HEK293 (cell line): Measurements from ENCODE around the gene STAP2.

Experiments used
- CTCF ChIA-PET: fragments of 350-600 bp; formaldehyde crosslinking; extraction: SDS; loops from one replicate; lab custom pipeline; 2021; ENCODE audit warnings: antibody characterized with exemption; lab: Yijun Ruan, JAX
- POLR2A ChIA-PET: fragments of 300-600 bp; formaldehyde crosslinking; extraction: SDS; loops from one replicate; lab custom pipeline; 2020; ENCODE audit warnings: antibody characterized with exemption, inconsistent platforms; lab: Yijun Ruan, JAX
- H3K27ac ChIP-seq: fragments of 200-500 bp; sonication (Bioruptor generic); 2 replicates; pipeline ENCODE4 v1.5.1; 2014; ENCODE audit warnings: low read depth, low read length, control low read depth, inconsistent platforms; ENCODE audit errors: extremely low read depth
- H3K36me3 ChIP-seq, 2 experiments: fragments of 200-500 bp in 1 of 2; sonication (Bioruptor generic) in 1 of 2; 1 replicate in 1 of 2; 2 replicates in 1 of 2; pipeline ENCODE4 v1.5.1; 2014 to 2017; ENCODE audit warnings: inconsistent platforms in 2 of 2, low read length in 2 of 2; ENCODE audit not compliant: control insufficient read depth in 2 of 2, insufficient read depth in 1 of 2
- H3K4me1 ChIP-seq: fragments of 200-500 bp; sonication (Bioruptor generic); 2 replicates; pipeline ENCODE4 v1.5.1; 2014; ENCODE audit warnings: mild to moderate bottlenecking, low read length, inconsistent platforms; ENCODE audit not compliant: control insufficient read depth, insufficient read depth
- H3K4me3 ChIP-seq: 2 replicates; pipeline ENCODE4 v1.5.1; 2011; ENCODE audit warnings: low read depth, mild to moderate bottlenecking, control low read depth, low read length, moderate library complexity
- H3K9me3 ChIP-seq: fragments of 200-500 bp; sonication (Bioruptor generic); 2 replicates; pipeline ENCODE4 v1.5.1; 2014; ENCODE audit warnings: low read depth, low read length, inconsistent platforms; ENCODE audit not compliant: control insufficient read depth, insufficient read depth
- SP3 ChIP-seq: fragments of 450-650 bp; formaldehyde crosslinking; IDR thresholded peaks from 2 replicates; pipeline ENCODE4 v1.5.1; 2016; ENCODE audit warnings: missing biosample characterization, missing genetic modification characterization
- ZIC2 ChIP-seq: fragments of 450-650 bp; formaldehyde crosslinking; IDR thresholded peaks from 2 replicates; pipeline ENCODE4 v1.5.1; 2016; ENCODE audit warnings: missing biosample characterization, missing genetic modification characterization
- ZNF121 ChIP-seq: fragments of 450-650 bp; formaldehyde crosslinking; IDR thresholded peaks from 2 replicates; pipeline ENCODE4 v1.5.1; 2016; ENCODE audit warnings: missing biosample characterization, missing genetic modification characterization
- ZNF146 ChIP-seq: fragments of 450-650 bp; formaldehyde crosslinking; IDR thresholded peaks from 2 replicates; pipeline ENCODE4 v1.5.1; 2016; ENCODE audit warnings: missing biosample characterization, missing genetic modification characterization
- ZNF473 ChIP-seq: fragments of 450-650 bp; formaldehyde crosslinking; IDR thresholded peaks from 2 replicates; pipeline ENCODE4 v1.5.1; 2017; ENCODE audit warnings: missing biosample characterization, missing genetic modification characterization
- ZNF521 ChIP-seq: fragments of 450-650 bp; formaldehyde crosslinking; IDR thresholded peaks from 2 replicates; pipeline ENCODE4 v1.5.1; 2017; ENCODE audit warnings: missing biosample characterization, mild to moderate bottlenecking, missing genetic modification characterization
- ZNF585B ChIP-seq: fragments of 450-650 bp; formaldehyde crosslinking; IDR thresholded peaks from 2 replicates; pipeline ENCODE4 v1.5.1; 2016; ENCODE audit warnings: missing biosample characterization, missing genetic modification characterization
- ZNF600 ChIP-seq: fragments of 450-650 bp; formaldehyde crosslinking; IDR thresholded peaks from 2 replicates; pipeline ENCODE4 v1.5.1; 2016; ENCODE audit warnings: missing biosample characterization, missing genetic modification characterization
- ZNF626 ChIP-seq: fragments of 450-650 bp; sonication (Bioruptor Pico); formaldehyde crosslinking; IDR thresholded peaks from 2 replicates; pipeline ENCODE4 v1.5.1; 2018; ENCODE audit warnings: missing biosample characterization, missing genetic modification characterization, inconsistent platforms
- ZNF837 ChIP-seq: fragments of 450-650 bp; formaldehyde crosslinking; IDR thresholded peaks from 2 replicates; pipeline ENCODE4 v1.5.1; 2016; ENCODE audit warnings: missing biosample characterization, missing genetic modification characterization
- ZXDB ChIP-seq: fragments of 450-650 bp; formaldehyde crosslinking; IDR thresholded peaks from 2 replicates; pipeline ENCODE4 v1.5.1; 2016; ENCODE audit warnings: missing biosample characterization, missing genetic modification characterization
- TF ChIP-seq, protein P1 (sequence below): fragments of 450-650 bp; formaldehyde crosslinking; IDR thresholded peaks from 2 replicates; pipeline ENCODE4 v1.5.1; 2016; ENCODE audit warnings: missing biosample characterization, missing genetic modification characterization
- TF ChIP-seq, protein P2 (sequence below): fragments of 450-650 bp; formaldehyde crosslinking; IDR thresholded peaks from 2 replicates; pipeline ENCODE4 v1.5.1; 2016; ENCODE audit warnings: missing biosample characterization, missing genetic modification characterization
- TF ChIP-seq, protein P3 (sequence below): fragments of 450-650 bp; formaldehyde crosslinking; IDR thresholded peaks from 2 replicates; pipeline ENCODE4 v1.5.1; 2016; ENCODE audit warnings: missing biosample characterization, missing genetic modification characterization
- TF ChIP-seq, protein P4 (sequence below): fragments of 450-650 bp; formaldehyde crosslinking; conservative IDR thresholded peaks from 2 replicates; pipeline ENCODE4 v1.5.1; 2016; ENCODE audit warnings: low read depth, missing biosample characterization, missing genetic modification characterization
- TF ChIP-seq, protein P5 (sequence below): fragments of 450-650 bp; formaldehyde crosslinking; IDR thresholded peaks from 2 replicates; pipeline ENCODE4 v1.5.1; 2016; ENCODE audit warnings: missing biosample characterization, missing genetic modification characterization, low read depth

STAP2 gene

DNA sequence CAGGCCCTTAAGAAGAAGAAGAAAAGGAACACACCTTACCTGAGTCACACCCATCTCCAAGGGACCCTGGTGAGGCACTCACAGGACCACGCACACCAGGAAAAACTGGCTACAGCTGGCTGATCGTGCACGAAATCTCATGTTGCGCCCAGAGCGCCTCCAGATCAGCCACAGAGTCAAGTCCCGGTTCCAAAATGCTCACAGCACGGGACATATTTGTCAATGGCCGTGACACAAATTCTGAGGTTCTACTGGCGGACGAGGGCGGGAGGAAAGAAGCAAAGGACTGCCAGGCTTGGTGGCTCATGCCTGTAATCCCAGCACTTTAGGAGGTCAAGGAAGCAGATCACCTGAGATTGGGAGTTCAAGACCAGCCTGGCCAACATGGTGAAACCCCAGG lies 40.3 kb upstream of the STAP2 start:
- CTCF ChIA-PET = interaction anchor here (0.7 to 5.5 kb wide), 3 partner anchors 22 to 234 kb away, joined by 4 to 40 read pairs (median 5); partner anchors contain the start of genes CHAF1A and SH3GL1
- peaks cover 0 to 10% of the 10 kb centered on the region in 2 experiments; a peak in 1 of 3 replicates for H3K36me3 ChIP-seq
- no peak for TF ChIP-seq ZNF600 (tag by site-specific recombination)
- TF ChIP-seq, protein P1, sequence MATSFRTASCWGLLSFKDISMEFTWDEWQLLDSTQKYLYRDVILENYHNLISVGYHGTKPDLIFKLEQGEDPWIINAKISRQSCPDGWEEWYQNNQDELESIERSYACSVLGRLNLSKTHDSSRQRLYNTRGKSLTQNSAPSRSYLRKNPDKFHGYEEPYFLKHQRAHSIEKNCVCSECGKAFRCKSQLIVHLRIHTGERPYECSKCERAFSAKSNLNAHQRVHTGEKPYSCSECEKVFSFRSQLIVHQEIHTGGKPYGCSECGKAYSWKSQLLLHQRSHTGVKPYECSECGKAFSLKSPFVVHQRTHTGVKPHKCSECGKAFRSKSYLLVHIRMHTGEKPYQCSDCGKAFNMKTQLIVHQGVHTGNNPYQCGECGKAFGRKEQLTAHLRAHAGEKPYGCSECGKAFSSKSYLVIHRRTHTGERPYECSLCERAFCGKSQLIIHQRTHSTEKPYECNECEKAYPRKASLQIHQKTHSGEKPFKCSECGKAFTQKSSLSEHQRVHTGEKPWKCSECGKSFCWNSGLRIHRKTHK (tag by site-specific recombination) = no peak
- TF ChIP-seq, protein P2, sequence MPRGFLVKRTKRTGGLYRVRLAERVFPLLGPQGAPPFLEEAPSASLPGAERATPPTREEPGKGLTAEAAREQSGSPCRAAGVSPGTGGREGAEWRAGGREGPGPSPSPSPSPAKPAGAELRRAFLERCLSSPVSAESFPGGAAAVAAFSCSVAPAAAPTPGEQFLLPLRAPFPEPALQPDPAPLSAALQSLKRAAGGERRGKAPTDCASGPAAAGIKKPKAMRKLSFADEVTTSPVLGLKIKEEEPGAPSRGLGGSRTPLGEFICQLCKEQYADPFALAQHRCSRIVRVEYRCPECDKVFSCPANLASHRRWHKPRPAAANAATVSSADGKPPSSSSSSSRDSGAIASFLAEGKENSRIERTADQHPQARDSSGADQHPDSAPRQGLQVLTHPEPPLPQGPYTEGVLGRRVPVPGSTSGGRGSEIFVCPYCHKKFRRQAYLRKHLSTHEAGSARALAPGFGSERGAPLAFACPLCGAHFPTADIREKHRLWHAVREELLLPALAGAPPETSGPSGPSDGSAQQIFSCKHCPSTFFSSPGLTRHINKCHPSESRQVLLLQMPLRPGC = no peak
- no peak for TF ChIP-seq ZNF585B
- TF ChIP-seq ZNF521 = no peak
- TF ChIP-seq ZNF146 (tag by site-specific recombination) = no peak
- no peak for TF ChIP-seq ZIC2 (tag by site-specific recombination)
- TF ChIP-seq ZNF626 (tag by site-specific recombination) = no peak
- TF ChIP-seq, protein P3, sequence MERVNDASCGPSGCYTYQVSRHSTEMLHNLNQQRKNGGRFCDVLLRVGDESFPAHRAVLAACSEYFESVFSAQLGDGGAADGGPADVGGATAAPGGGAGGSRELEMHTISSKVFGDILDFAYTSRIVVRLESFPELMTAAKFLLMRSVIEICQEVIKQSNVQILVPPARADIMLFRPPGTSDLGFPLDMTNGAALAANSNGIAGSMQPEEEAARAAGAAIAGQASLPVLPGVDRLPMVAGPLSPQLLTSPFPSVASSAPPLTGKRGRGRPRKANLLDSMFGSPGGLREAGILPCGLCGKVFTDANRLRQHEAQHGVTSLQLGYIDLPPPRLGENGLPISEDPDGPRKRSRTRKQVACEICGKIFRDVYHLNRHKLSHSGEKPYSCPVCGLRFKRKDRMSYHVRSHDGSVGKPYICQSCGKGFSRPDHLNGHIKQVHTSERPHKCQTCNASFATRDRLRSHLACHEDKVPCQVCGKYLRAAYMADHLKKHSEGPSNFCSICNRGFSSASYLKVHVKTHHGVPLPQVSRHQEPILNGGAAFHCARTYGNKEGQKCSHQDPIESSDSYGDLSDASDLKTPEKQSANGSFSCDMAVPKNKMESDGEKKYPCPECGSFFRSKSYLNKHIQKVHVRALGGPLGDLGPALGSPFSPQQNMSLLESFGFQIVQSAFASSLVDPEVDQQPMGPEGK (tag by site-specific recombination) = no peak
- TF ChIP-seq ZNF121 (tag by site-specific recombination) = no peak
- TF ChIP-seq ZNF837 = no peak
- TF ChIP-seq ZXDB (tag by site-specific recombination) = no peak
- no peak for TF ChIP-seq SP3 (tag by site-specific recombination)
- no peak for TF ChIP-seq ZNF473 (tag by site-specific recombination)
- TF ChIP-seq, protein P4, sequence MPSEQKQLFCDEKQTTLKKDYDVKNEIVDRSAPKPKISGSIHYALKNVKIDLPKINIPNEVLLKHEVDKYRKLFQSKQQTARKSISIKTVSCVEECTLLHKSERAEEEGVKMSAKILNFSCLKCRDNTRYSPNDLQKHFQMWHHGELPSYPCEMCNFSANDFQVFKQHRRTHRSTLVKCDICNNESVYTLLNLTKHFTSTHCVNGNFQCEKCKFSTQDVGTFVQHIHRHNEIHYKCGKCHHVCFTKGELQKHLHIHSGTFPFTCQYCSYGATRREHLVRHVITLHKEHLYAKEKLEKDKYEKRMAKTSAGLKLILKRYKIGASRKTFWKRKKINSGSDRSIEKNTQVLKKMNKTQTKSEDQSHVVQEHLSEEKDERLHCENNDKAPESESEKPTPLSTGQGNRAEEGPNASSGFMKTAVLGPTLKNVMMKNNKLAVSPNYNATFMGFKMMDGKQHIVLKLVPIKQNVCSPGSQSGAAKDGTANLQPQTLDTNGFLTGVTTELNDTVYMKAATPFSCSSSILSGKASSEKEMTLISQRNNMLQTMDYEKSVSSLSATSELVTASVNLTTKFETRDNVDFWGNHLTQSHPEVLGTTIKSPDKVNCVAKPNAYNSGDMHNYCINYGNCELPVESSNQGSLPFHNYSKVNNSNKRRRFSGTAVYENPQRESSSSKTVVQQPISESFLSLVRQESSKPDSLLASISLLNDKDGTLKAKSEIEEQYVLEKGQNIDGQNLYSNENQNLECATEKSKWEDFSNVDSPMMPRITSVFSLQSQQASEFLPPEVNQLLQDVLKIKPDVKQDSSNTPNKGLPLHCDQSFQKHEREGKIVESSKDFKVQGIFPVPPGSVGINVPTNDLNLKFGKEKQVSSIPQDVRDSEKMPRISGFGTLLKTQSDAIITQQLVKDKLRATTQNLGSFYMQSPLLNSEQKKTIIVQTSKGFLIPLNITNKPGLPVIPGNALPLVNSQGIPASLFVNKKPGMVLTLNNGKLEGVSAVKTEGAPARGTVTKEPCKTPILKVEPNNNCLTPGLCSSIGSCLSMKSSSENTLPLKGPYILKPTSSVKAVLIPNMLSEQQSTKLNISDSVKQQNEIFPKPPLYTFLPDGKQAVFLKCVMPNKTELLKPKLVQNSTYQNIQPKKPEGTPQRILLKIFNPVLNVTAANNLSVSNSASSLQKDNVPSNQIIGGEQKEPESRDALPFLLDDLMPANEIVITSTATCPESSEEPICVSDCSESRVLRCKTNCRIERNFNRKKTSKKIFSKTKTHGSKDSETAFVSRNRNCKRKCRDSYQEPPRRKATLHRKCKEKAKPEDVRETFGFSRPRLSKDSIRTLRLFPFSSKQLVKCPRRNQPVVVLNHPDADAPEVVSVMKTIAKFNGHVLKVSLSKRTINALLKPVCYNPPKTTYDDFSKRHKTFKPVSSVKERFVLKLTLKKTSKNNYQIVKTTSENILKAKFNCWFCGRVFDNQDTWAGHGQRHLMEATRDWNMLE (tag by site-specific recombination) = no peak
- TF ChIP-seq, protein P5, sequence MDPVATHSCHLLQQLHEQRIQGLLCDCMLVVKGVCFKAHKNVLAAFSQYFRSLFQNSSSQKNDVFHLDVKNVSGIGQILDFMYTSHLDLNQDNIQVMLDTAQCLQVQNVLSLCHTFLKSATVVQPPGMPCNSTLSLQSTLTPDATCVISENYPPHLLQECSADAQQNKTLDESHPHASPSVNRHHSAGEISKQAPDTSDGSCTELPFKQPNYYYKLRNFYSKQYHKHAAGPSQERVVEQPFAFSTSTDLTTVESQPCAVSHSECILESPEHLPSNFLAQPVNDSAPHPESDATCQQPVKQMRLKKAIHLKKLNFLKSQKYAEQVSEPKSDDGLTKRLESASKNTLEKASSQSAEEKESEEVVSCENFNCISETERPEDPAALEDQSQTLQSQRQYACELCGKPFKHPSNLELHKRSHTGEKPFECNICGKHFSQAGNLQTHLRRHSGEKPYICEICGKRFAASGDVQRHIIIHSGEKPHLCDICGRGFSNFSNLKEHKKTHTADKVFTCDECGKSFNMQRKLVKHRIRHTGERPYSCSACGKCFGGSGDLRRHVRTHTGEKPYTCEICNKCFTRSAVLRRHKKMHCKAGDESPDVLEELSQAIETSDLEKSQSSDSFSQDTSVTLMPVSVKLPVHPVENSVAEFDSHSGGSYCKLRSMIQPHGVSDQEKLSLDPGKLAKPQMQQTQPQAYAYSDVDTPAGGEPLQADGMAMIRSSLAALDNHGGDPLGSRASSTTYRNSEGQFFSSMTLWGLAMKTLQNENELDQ = no peak
- POLR2A ChIA-PET = no interaction called here
- no peaks in the 10 kb centered on the region for H3K9me3 ChIP-seq
- H3K27ac ChIP-seq = no peak overlapping the region
- no peak overlapping the region for H3K4me3 ChIP-seq
- peaks cover 9% of the 10 kb centered on the region for H3K4me1 ChIP-seq
